GM12801 (cell line): Measurements from ENCODE around the gene UGCG.

Experiments
- CTCF ChIP-seq: IDR thresholded peaks from one replicate; pipeline ENCODE4 v1.5.1; 2011; ENCODE audit warnings: control low read depth; ENCODE audit not compliant: insufficient read length; ENCODE audit errors: extremely low read depth

The UGCG gene

GRCh38 chr9:111874500-111874899 lies 22.1 kb upstream of the UGCG start:
- TF ChIP-seq CTCF: no peak

GRCh38 chr9:111876179-111876578 lies 20.4 kb upstream of the UGCG start:
- no peak for TF ChIP-seq CTCF

- no peak for TF ChIP-seq CTCF
Measured at GRCh38 chr9:111877420-111877819, 19.2 kb upstream of the UGCG start.

- TF ChIP-seq CTCF: no peak
Measured at GRCh38 chr9:111878946-111879345, 17.7 kb upstream of the UGCG start.

- no peak for TF ChIP-seq CTCF
Measured at GRCh38 chr9:111886983-111887718, 9.5 kb upstream of the UGCG start.

- no peak for TF ChIP-seq CTCF
Measured at GRCh38 chr9:111890334-111890733, 6.3 kb upstream of the UGCG start.

GRCh38 chr9:111891910-111892499 lies 4.6 kb upstream of the UGCG start:
- TF ChIP-seq CTCF: no peak
